Stomach smooth muscle (tissue), 2 donors: Measurements from ENCODE around the gene SIK1.

Experiments
- H3K27ac ChIP-seq: one replicate; pipeline ENCODE4 v1.7.0; 2013; ENCODE audit warnings: mild to moderate bottlenecking, low read length, inconsistent platforms
- H3K27me3 ChIP-seq, 2 donors: one replicate each; pipeline ENCODE4 v1.7.0; 2013; ENCODE audit warnings: low read length in 2 of 2; ENCODE audit not compliant: insufficient read depth in 2 of 2, control insufficient read depth in 1 of 2
- H3K36me3 ChIP-seq, 2 donors: one replicate each; pipeline ENCODE4 v1.7.0; 2013; ENCODE audit warnings: low read length in 2 of 2; ENCODE audit not compliant: control insufficient read depth in 2 of 2, insufficient read depth in 2 of 2
- H3K4me1 ChIP-seq: one replicate; pipeline ENCODE4 v1.7.0; 2013; ENCODE audit warnings: low read length; ENCODE audit not compliant: control insufficient read depth, insufficient read depth
- H3K4me3 ChIP-seq, 2 donors: one replicate each; pipeline ENCODE4 v1.7.0; 2013; ENCODE audit warnings: low read length in 2 of 2
- H3K9ac ChIP-seq, 2 donors: one replicate each; pipeline ENCODE4 v1.7.0; 2013; ENCODE audit warnings: low read length in 2 of 2, mild to moderate bottlenecking in 1 of 2
- H3K9me3 ChIP-seq, 2 donors: one replicate each; pipeline ENCODE4 v1.7.0; 2013; ENCODE audit warnings: low read length in 2 of 2; ENCODE audit not compliant: control insufficient read depth in 2 of 2
- donor health status: healthy.
- donor health status: Pancreatic carcinoma.

SIK1 gene

GRCh38 chr21:43371786-43372185 lies 55.1 kb downstream of the SIK1 start:
- Histone ChIP-seq H3K27me3 (peaks cover 0 to 3% of the 10 kb centered on the region in 2 donors), H3K4me1 (peaks cover 2% of the 10 kb centered on the region), H3K9ac (no peak overlapping the region), H3K27ac (no peak overlapping the region), H3K9me3 (no peaks in the 10 kb centered on the region), H3K36me3 (no peaks in the 10 kb centered on the region), H3K4me3 (no peak overlapping the region)

- Histone ChIP-seq H3K4me1 (peaks cover 2% of the 10 kb centered on the region), H3K27me3 (peaks cover 0 to 3% of the 10 kb centered on the region in 2 donors), H3K9ac (no peak overlapping the region), H3K4me3 (no peak overlapping the region), H3K27ac (no peak overlapping the region), H3K9me3 (no peaks in the 10 kb centered on the region), H3K36me3 (no peaks in the 10 kb centered on the region)
Observed at GRCh38 chr21:43370888-43371570, 55.9 kb downstream of the SIK1 start.

GRCh38 chr21:43370091-43370658 lies 56.8 kb downstream of the SIK1 start:
- Histone ChIP-seq H3K27me3 (peaks cover 0 to 3% of the 10 kb centered on the region in 2 donors), H3K4me1 (peaks cover 2% of the 10 kb centered on the region), H3K9ac (no peak overlapping the region), H3K4me3 (no peak overlapping the region), H3K36me3 (no peaks in the 10 kb centered on the region), H3K9me3 (no peaks in the 10 kb centered on the region), H3K27ac (no peak overlapping the region)

GRCh38 chr21:43369596-43370090 lies 57.3 kb downstream of the SIK1 start:
- Histone ChIP-seq H3K4me1 (peaks cover 2% of the 10 kb centered on the region), H3K9me3 (no peaks in the 10 kb centered on the region), H3K36me3 (no peaks in the 10 kb centered on the region), H3K27me3 (peaks cover 0 to 3% of the 10 kb centered on the region in 2 donors), H3K4me3 (no peak overlapping the region), H3K27ac (no peak overlapping the region), H3K9ac (no peak overlapping the region)

- no peaks in the 10 kb centered on the region for H3K36me3 ChIP-seq
- peaks cover 0 to 3% of the 10 kb centered on the region in 2 donors for H3K27me3 ChIP-seq
- H3K9ac ChIP-seq: no peak overlapping the region
- peaks cover 2% of the 10 kb centered on the region for H3K4me1 ChIP-seq
- H3K27ac ChIP-seq: no peak overlapping the region
- no peaks in the 10 kb centered on the region for H3K9me3 ChIP-seq
- H3K4me3 ChIP-seq: no peak overlapping the region
Observed at GRCh38 chr21:43369124-43369523, 57.8 kb downstream of the SIK1 start.

- Histone ChIP-seq H3K4me3 (no peak overlapping the region), H3K9ac (no peak overlapping the region), H3K4me1 (peaks cover 2% of the 10 kb centered on the region), H3K27ac (no peak overlapping the region), H3K36me3 (no peaks in the 10 kb centered on the region), H3K27me3 (peaks cover 0 to 3% of the 10 kb centered on the region in 2 donors), H3K9me3 (no peaks in the 10 kb centered on the region)
Observed at GRCh38 chr21:43368685-43369084, 58.2 kb downstream of the SIK1 start.

- Histone ChIP-seq H3K27me3 (peaks cover 0 to 3% of the 10 kb centered on the region in 2 donors), H3K4me1 (peaks cover 4% of the 10 kb centered on the region), H3K36me3 (no peaks in the 10 kb centered on the region), H3K9ac (no peak overlapping the region), H3K9me3 (no peaks in the 10 kb centered on the region), H3K4me3 (no peak overlapping the region), H3K27ac (no peak overlapping the region)
Observed at GRCh38 chr21:43367859-43368258, 59.1 kb downstream of the SIK1 start.

- Histone ChIP-seq H3K27me3 (peaks cover 3% of the 10 kb centered on the region in 2 donors), H3K27ac (no peak overlapping the region), H3K4me1 (peaks cover 5% of the 10 kb centered on the region), H3K9ac (no peak overlapping the region), H3K9me3 (no peaks in the 10 kb centered on the region), H3K36me3 (no peaks in the 10 kb centered on the region), H3K4me3 (no peak overlapping the region)
Observed at GRCh38 chr21:43367296-43367695, 59.6 kb downstream of the SIK1 start.

GRCh38 chr21:43366656-43367055 lies 60.3 kb downstream of the SIK1 start:
- Histone ChIP-seq H3K36me3 (no peaks in the 10 kb centered on the region), H3K9me3 (no peaks in the 10 kb centered on the region), H3K4me1 (peaks cover 5% of the 10 kb centered on the region), H3K27ac (no peak overlapping the region), H3K4me3 (no peak overlapping the region), H3K9ac (no peak overlapping the region), H3K27me3 (peaks cover 3 to 5% of the 10 kb centered on the region in 2 donors)

- H3K4me3 ChIP-seq: no peak overlapping the region
- H3K27ac ChIP-seq: no peak overlapping the region
- no peak overlapping the region for H3K9ac ChIP-seq
- no peaks in the 10 kb centered on the region for H3K36me3 ChIP-seq
- peaks cover 7% of the 10 kb centered on the region for H3K4me1 ChIP-seq
- H3K9me3 ChIP-seq: no peaks in the 10 kb centered on the region
- H3K27me3 ChIP-seq: peaks cover 3 to 5% of the 10 kb centered on the region in 2 donors
Observed at GRCh38 chr21:43365611-43366426, 61.1 kb downstream of the SIK1 start.
